ENCODE results near the gene RABGAP1. TPM values are rescaled to one million over a fixed set of nuclear protein-coding genes. Genes with fewer than 3 reads are reported as not detected.

The RABGAP1 gene
- polyA plus RNA-seq, 1 donor = 34.3 TPM

GRCh38 chr9:123087359-123087888, 146.6 kb downstream of the RABGAP1 start:
- no peak for DNase-seq

- DNase-seq = no peak
Observed at GRCh38 chr9:123089040-123089439, 148.2 kb downstream of the RABGAP1 start.

- DNase-seq = no peak
Observed at GRCh38 chr9:123089790-123090189, 149.0 kb downstream of the RABGAP1 start.

- no peak for DNase-seq
Observed at GRCh38 chr9:123090198-123090896, 149.5 kb downstream of the RABGAP1 start.

GRCh38 chr9:123090956-123091355, 150.1 kb downstream of the RABGAP1 start:
- DNase-seq = no peak

- DNase-seq = no peak
Observed at GRCh38 chr9:123091459-123091858, 150.6 kb downstream of the RABGAP1 start.

- no peak for DNase-seq
Observed at GRCh38 chr9:123093141-123093540, 152.3 kb downstream of the RABGAP1 start.

GRCh38 chr9:123096987-123097386, 156.2 kb downstream of the RABGAP1 start:
- no peak for DNase-seq

GRCh38 chr9:123097430-123098095, 156.7 kb downstream of the RABGAP1 start:
- DNase-seq = no peak

GRCh38 chr9:123098096-123098459, 157.3 kb downstream of the RABGAP1 start:
- DNase-seq = no peak

- no peak for DNase-seq
Observed at GRCh38 chr9:123099042-123099441, 158.2 kb downstream of the RABGAP1 start.

GRCh38 chr9:123099548-123099947, 158.7 kb downstream of the RABGAP1 start:
- DNase-seq = no peak

- no peak for DNase-seq
Observed at GRCh38 chr9:123102375-123103113, 161.7 kb downstream of the RABGAP1 start.

- DNase-seq = no peak
Observed at GRCh38 chr9:123104807-123105206, 164.0 kb downstream of the RABGAP1 start.

- DNase-seq = no peak
Observed at GRCh38 chr9:123105490-123105889, 164.7 kb downstream of the RABGAP1 start.

GRCh38 chr9:123107639-123108285, 166.9 kb downstream of the RABGAP1 start:
- DNase-seq = no peak

- DNase-seq = no peak
Observed at GRCh38 chr9:123108976-123109375, 168.2 kb downstream of the RABGAP1 start.

GRCh38 chr9:123109540-123110279, 168.9 kb downstream of the RABGAP1 start:
- DNase-seq = no peak

GRCh38 chr9:123111427-123112014, 170.7 kb downstream of the RABGAP1 start:
- no peak for DNase-seq

- no peak for DNase-seq
Observed at GRCh38 chr9:123112015-123112975, 171.5 kb downstream of the RABGAP1 start.

All from hindlimb muscle (tissue), 1 donor.